DOHH2 (cell line): ENCODE data around the gene GFAP.
A peak's percentile ranks its signal among the peaks of the same experiment; 100 is the strongest.

ENCODE experiments used
- H3F3A ChIP-seq: fragments of 200-600 bp; sonication (generic), shearing (Covaris generic); 2 replicates; pipeline ENCODE4 v1.6.0; 2016; ENCODE audit warnings: antibody characterized with exemption, mild to moderate bottlenecking; ENCODE audit not compliant: control insufficient read depth, insufficient read depth
- H3K27ac ChIP-seq: fragments of 200-600 bp; sonication (generic); 2 replicates; pipeline ENCODE4 v1.5.1; 2014; ENCODE audit warnings: low read depth, mild to moderate bottlenecking, low read length, moderate library complexity
- H3K27me3 ChIP-seq: fragments of 200-600 bp; sonication (generic); 2 replicates; pipeline ENCODE4 v1.6.1; 2014; ENCODE audit warnings: mild to moderate bottlenecking, low read length, mixed read lengths; ENCODE audit not compliant: control insufficient read depth
- H3K36me3 ChIP-seq: fragments of 200-600 bp; sonication (generic); 2 replicates; pipeline ENCODE4 v1.6.1; 2014; ENCODE audit warnings: mild to moderate bottlenecking, low read length, moderate library complexity, mixed read lengths; ENCODE audit not compliant: control insufficient read depth
- H3K4me1 ChIP-seq: fragments of 200-600 bp; sonication (generic); 2 replicates; pipeline ENCODE4 v1.6.1; 2014; ENCODE audit warnings: mild to moderate bottlenecking, low read length, mixed read lengths; ENCODE audit not compliant: control insufficient read depth
- H3K4me2 ChIP-seq: fragments of 200-600 bp; sonication (generic); 2 replicates; pipeline ENCODE4 v1.6.0; 2014; ENCODE audit warnings: mild to moderate bottlenecking, low read length, moderate library complexity
- H3K4me3 ChIP-seq: fragments of 200-600 bp; sonication (generic); 2 replicates; pipeline ENCODE4 v1.5.1; 2014; ENCODE audit warnings: mild to moderate bottlenecking, low read length, mixed read lengths
- H3K79me2 ChIP-seq: fragments of 200-600 bp; sonication (generic); 2 replicates; pipeline ENCODE4 v1.6.1; 2014; ENCODE audit warnings: mild to moderate bottlenecking, low read length, mixed read lengths; ENCODE audit not compliant: control insufficient read depth
- H3K9me2 ChIP-seq: fragments of 200-600 bp; sonication (generic); replicated peaks from 2 replicates; pipeline ENCODE4 v1.6.1; 2014; ENCODE audit warnings: mild to moderate bottlenecking, low read length, mixed read lengths; ENCODE audit not compliant: control insufficient read depth
- H3K9me3 ChIP-seq: fragments of 200-600 bp; sonication (generic); 2 replicates; pipeline ENCODE4 v1.6.1; 2014; ENCODE audit warnings: antibody characterized with exemption, low read length, mixed read lengths; ENCODE audit not compliant: control insufficient read depth, insufficient read depth
- H4K20me1 ChIP-seq: fragments of 200-600 bp; sonication (generic); 2 replicates; pipeline ENCODE4 v1.6.0; 2014; ENCODE audit warnings: low read depth, mild to moderate bottlenecking, antibody characterized with exemption, low read length, moderate library complexity; ENCODE audit not compliant: control insufficient read depth, insufficient read depth
- CTCF ChIP-seq: fragments of 200-600 bp; sonication (generic); IDR thresholded peaks from one replicate; pipeline ENCODE4 v1.5.1; 2014; ENCODE audit warnings: antibody characterized with exemption, mild to moderate bottlenecking, low read depth, low read length; ENCODE audit not compliant: poor library complexity, severe bottlenecking
- EZH2phosphoT487 ChIP-seq: fragments of 200-600 bp; sonication (generic); IDR thresholded peaks from 2 replicates; pipeline ENCODE4 v1.6.1; 2017; ENCODE audit warnings: borderline replicate concordance, mild to moderate bottlenecking, antibody characterized with exemption, low read length, moderate library complexity, mixed read lengths

Gene GFAP

GRCh38 chr17:44865931-44866330 is 49.4 kb downstream of the GFAP start:
- Histone ChIP-seq H4K20me1 (no peaks in the 10 kb centered on the region), H3K27me3 (no peaks in the 10 kb centered on the region), H3K27ac (no peak overlapping the region), H3K79me2 (no peaks in the 10 kb centered on the region), H3F3A (peaks cover 7% of the 10 kb centered on the region; the same call in 1 of the 2 replicates), H3K36me3 (peaks cover 85% of the 10 kb centered on the region), H3K9me2 (no peaks in the 10 kb centered on the region), H3K9me3 (no peaks in the 10 kb centered on the region), H3K4me3 (no peak overlapping the region), H3K4me2 (no peak overlapping the region), H3K4me1 (no peaks in the 10 kb centered on the region)
- TF ChIP-seq EZH2phosphoT487 (no peak), CTCF (no peak)

GRCh38 chr17:44865231-44865660 is 50.1 kb downstream of the GFAP start:
- Histone ChIP-seq H3F3A (peaks cover 7% of the 10 kb centered on the region; the same call in 1 of the 2 replicates), H3K9me3 (no peaks in the 10 kb centered on the region), H3K27me3 (no peaks in the 10 kb centered on the region), H3K4me3 (no peak overlapping the region), H3K27ac (no peak overlapping the region), H3K4me1 (no peaks in the 10 kb centered on the region), H3K4me2 (no peak overlapping the region), H3K9me2 (no peaks in the 10 kb centered on the region), H4K20me1 (no peaks in the 10 kb centered on the region), H3K79me2 (no peaks in the 10 kb centered on the region), H3K36me3 (peaks cover 86% of the 10 kb centered on the region)
- TF ChIP-seq CTCF, result peak; percentile 83
- TF ChIP-seq EZH2phosphoT487, result no peak

- TF ChIP-seq EZH2phosphoT487 (no peak), CTCF (no peak)
- H4K20me1 ChIP-seq, result no peaks in the 10 kb centered on the region
- H3K4me2 ChIP-seq, result no peak overlapping the region
Observed at GRCh38 chr17:44864831-44865230, 50.5 kb downstream of the GFAP start.

More at GRCh38 chr17:44864831-44865230, 50.5 kb downstream of the GFAP start:
- no peaks in the 10 kb centered on the region for H3K4me1 ChIP-seq
- H3F3A ChIP-seq, result peaks cover 7% of the 10 kb centered on the region; the same call in 1 of the 2 replicates
- H3K4me3 ChIP-seq, result no peak overlapping the region
- H3K36me3 ChIP-seq, result peaks cover 86% of the 10 kb centered on the region
- H3K79me2 ChIP-seq, result no peaks in the 10 kb centered on the region
- no peaks in the 10 kb centered on the region for H3K9me3 ChIP-seq
- H3K27me3 ChIP-seq, result no peaks in the 10 kb centered on the region
- H3K9me2 ChIP-seq, result no peaks in the 10 kb centered on the region
- no peak overlapping the region for H3K27ac ChIP-seq
